ENCODE data around the gene MACROH2A1. TPM values are rescaled to one million over a fixed set of nuclear protein-coding genes. Genes with fewer than 3 reads are reported as not detected.

Gene MACROH2A1
- total RNA-seq, 1 donor from 2014 or later: 103 TPM

DNA sequence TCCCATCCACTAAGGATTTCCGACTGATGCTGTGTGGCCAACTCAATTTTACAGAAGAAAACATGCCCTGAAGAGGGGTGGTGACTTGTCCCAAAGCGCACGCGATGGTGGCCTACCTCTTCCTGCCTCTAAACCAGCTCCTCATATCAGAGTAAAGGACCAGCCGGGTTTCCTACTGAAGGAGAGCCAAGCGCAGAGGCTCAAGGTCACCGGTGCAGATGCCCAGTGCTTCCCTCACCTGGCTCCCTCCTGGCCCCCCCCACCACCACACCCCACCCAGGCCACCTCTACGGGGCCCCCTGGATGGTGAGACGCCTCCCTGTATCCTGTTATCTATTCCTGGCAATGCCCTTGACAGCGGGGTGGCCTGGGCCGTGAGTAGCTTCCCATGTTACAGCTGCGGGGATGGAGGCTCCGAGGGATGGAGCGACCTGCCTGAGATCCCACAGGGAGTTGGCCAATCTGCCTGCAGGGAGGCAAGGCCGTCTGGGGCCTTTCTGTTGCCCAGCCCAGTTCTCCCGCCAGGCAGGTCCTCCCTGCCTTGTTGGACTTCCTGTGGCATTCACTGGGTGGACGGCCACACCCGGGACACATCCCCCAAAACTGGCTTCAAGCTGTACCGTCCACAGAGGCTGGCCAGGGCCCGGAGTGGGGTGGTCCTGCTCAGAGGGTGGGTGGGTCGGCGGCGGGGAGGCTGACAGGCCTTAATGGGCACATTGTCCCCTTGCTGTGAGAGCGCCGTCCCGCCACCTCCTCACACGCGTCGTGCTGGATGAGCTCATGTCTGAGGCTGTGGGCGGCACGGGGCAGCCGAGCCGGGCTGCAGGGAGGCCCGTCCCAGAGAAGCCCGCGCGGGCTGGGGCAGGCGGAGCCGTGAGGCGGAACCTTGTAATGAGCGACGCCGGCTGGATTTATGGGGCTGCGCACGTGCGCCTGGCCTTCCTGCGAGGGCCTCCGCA is 72.5 kb downstream of the MACROH2A1 start:
- no peaks in the 10 kb centered on the region for H3K27me3 ChIP-seq (ENCODE audit: low read depth)
- H3K4me1 ChIP-seq: no peaks in the 10 kb centered on the region
- intact Hi-C loops (cut with micrococcal nuclease): no loop called here
- H3K36me3 ChIP-seq: peaks cover 6% of the 10 kb centered on the region
- H3K27ac ChIP-seq (replicated peaks): no peak overlapping the region
- H3K9me3 ChIP-seq (replicated peaks): no peaks in the 10 kb centered on the region
- no peak for TF ChIP-seq CTCF (IDR thresholded peaks at IDR 0.05; ENCODE audit: borderline replicate concordance)
- no peak for DNase-seq
- no peak overlapping the region for H3K4me3 ChIP-seq

DNA sequence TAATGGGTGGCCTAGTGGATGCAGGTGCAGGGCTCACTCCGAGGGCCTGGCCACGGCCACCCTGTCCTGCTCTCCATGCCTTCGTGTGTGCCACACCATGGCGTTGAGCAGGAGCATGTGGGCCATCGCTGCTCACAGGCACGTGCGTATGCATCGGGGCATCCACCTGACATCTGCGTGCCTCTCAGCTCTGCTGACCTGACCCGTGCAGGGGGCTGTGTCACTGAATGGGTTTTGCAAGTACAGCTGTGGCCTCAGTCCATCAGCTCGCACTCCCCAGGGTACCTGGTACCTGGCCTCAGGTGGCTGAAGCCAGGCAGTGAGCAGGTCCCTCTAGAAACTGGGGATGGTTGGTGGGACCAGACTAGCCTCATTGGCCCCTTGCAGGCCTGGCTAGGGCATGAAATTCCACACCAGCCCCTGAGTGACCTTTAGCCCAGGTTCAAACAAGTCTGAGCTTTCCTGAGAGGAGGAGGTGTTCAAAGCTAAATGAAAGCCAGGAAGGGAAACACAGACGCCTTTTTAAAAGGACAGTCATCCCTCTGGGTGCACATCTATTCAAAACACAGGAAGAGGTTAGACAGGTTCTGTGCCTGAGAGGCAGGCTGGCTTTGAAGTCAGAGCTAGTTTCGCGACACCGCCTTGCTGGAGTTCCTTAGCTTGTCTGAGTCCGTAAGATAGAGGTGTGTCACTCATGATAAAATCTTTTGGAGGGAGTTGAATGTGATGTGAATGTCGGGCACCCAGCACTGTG is 74.0 kb downstream of the MACROH2A1 start:
- intact Hi-C loops (cut with micrococcal nuclease): no loop called here
- no peaks in the 10 kb centered on the region for H3K9me3 ChIP-seq (replicated peaks)
- no peak overlapping the region for H3K27ac ChIP-seq (replicated peaks)
- H3K4me3 ChIP-seq: no peak overlapping the region
- DNase-seq: no peak
- no peaks in the 10 kb centered on the region for H3K36me3 ChIP-seq
- TF ChIP-seq CTCF (IDR thresholded peaks at IDR 0.05; ENCODE audit: borderline replicate concordance): no peak
- no peaks in the 10 kb centered on the region for H3K4me1 ChIP-seq
- no peaks in the 10 kb centered on the region for H3K27me3 ChIP-seq (ENCODE audit: low read depth)

- H3K27ac ChIP-seq (replicated peaks): no peak overlapping the region
- H3K36me3 ChIP-seq: no peaks in the 10 kb centered on the region
- intact Hi-C loops (cut with micrococcal nuclease): no loop called here
- no peaks in the 10 kb centered on the region for H3K27me3 ChIP-seq (ENCODE audit: low read depth)
- no peak for TF ChIP-seq CTCF (IDR thresholded peaks at IDR 0.05; ENCODE audit: borderline replicate concordance)
- no peaks in the 10 kb centered on the region for H3K9me3 ChIP-seq (replicated peaks)
- no peak for DNase-seq
- no peak overlapping the region for H3K4me3 ChIP-seq
- no peaks in the 10 kb centered on the region for H3K4me1 ChIP-seq
Observed at GRCh38 chr5:135324160-135324559, 74.9 kb downstream of the MACROH2A1 start.

- no peak overlapping the region for H3K27ac ChIP-seq (replicated peaks)
- no peaks in the 10 kb centered on the region for H3K36me3 ChIP-seq
- no peaks in the 10 kb centered on the region for H3K27me3 ChIP-seq (ENCODE audit: low read depth)
- no peak for TF ChIP-seq CTCF (IDR thresholded peaks at IDR 0.05; ENCODE audit: borderline replicate concordance)
- no peaks in the 10 kb centered on the region for H3K4me1 ChIP-seq
- no peak for DNase-seq
- no peaks in the 10 kb centered on the region for H3K9me3 ChIP-seq (replicated peaks)
- no peak overlapping the region for H3K4me3 ChIP-seq
- intact Hi-C loops (cut with micrococcal nuclease): no loop called here
Observed at GRCh38 chr5:135323701-135324132, 75.3 kb downstream of the MACROH2A1 start.

DNA sequence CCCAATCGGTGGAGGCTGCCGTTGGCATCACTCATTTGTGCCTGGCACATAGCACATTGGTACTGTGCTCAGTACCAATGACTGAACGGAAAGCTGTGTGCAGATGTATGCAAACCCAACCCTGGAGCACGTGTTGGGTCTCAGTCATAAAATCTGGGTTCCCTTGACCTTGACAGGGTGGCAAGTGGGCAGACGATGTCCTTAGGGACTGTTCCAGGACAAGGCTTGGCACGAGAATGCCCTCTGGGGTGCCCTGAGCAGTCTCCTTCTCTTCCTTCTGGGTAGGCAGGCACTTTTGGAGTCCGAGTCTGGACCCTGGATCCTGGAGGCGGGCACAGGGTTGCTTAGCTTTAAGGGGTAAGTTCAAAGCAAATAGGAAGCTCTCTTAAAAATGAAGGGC is 75.8 kb downstream of the MACROH2A1 start:
- no peak overlapping the region for H3K27ac ChIP-seq (replicated peaks)
- no peaks in the 10 kb centered on the region for H3K4me1 ChIP-seq
- no peaks in the 10 kb centered on the region for H3K36me3 ChIP-seq
- DNase-seq: no peak
- H3K4me3 ChIP-seq: no peak overlapping the region
- H3K9me3 ChIP-seq (replicated peaks): no peaks in the 10 kb centered on the region
- TF ChIP-seq CTCF (IDR thresholded peaks at IDR 0.05; ENCODE audit: borderline replicate concordance): no peak
- no peaks in the 10 kb centered on the region for H3K27me3 ChIP-seq (ENCODE audit: low read depth)
- intact Hi-C loops (cut with micrococcal nuclease): no loop called here

All from left ventricle myocardium inferior (tissue), 1 donor.